ENCODE results near the gene MT1B.

DNA sequence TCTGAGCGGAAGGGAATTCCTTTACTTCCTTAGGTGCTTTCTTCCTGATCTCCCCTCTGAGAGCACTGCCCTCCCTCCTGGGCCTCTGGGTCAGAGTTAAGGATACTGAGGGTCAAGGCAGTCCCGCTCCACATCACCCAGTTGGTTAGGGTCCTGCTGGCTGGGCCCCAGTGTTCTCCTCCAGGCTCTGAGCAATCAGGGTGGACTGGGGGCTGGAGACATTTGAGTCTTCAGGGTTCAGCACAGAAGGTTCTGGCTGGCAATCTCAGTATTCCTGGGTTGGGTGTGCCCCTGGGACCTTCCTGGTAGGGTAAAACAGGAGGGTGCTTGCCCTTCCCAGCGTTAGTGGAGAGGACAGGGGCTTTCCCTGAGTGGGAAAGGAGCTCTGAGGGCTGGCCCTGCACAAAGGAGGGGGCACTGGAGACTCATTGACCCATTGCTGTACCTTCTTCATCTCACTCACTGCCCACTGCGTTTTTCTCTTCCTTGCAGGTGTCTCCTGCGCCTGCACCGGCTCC, 18.8 kb upstream of the MT1B start:
- TF ChIP-seq, protein P1, sequence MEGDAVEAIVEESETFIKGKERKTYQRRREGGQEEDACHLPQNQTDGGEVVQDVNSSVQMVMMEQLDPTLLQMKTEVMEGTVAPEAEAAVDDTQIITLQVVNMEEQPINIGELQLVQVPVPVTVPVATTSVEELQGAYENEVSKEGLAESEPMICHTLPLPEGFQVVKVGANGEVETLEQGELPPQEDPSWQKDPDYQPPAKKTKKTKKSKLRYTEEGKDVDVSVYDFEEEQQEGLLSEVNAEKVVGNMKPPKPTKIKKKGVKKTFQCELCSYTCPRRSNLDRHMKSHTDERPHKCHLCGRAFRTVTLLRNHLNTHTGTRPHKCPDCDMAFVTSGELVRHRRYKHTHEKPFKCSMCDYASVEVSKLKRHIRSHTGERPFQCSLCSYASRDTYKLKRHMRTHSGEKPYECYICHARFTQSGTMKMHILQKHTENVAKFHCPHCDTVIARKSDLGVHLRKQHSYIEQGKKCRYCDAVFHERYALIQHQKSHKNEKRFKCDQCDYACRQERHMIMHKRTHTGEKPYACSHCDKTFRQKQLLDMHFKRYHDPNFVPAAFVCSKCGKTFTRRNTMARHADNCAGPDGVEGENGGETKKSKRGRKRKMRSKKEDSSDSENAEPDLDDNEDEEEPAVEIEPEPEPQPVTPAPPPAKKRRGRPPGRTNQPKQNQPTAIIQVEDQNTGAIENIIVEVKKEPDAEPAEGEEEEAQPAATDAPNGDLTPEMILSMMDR (conservative IDR thresholded peaks at IDR 0.05; ENCODE audit: low read depth, low read length), result no peak
- no peak for TF ChIP-seq RAD21 (IDR thresholded peaks at IDR 0.05; ENCODE audit: low read length)
- no peak for TF ChIP-seq POLR2A (IDR thresholded peaks at IDR 0.05; ENCODE audit: low read depth, low read length)
- TF ChIP-seq CEBPB (IDR thresholded peaks at IDR 0.05; ENCODE audit: low read depth, low read length), result no peak
- TF ChIP-seq CHD1 (IDR thresholded peaks at IDR 0.05; ENCODE audit: low read depth, low read length), result no peak
- TF ChIP-seq FOS (IDR thresholded peaks at IDR 0.05; ENCODE audit: low read depth, low read length), result no peak
- TF ChIP-seq RFX5 (IDR thresholded peaks at IDR 0.05; ENCODE audit: low read depth, low read length), result no peak
- no peak for TF ChIP-seq MAFK (IDR thresholded peaks at IDR 0.05; ENCODE audit: low read depth, low read length)

Data from IMR-90 (cell line).